ENCODE data around the gene PPP2R5E. TPM values are rescaled to one million over a fixed set of nuclear protein-coding genes. Genes with fewer than 3 reads are reported as not detected.

The PPP2R5E gene
- total RNA-seq, 2 donors from 2014 or later: 38.5 to 44.3 TPM

DNA sequence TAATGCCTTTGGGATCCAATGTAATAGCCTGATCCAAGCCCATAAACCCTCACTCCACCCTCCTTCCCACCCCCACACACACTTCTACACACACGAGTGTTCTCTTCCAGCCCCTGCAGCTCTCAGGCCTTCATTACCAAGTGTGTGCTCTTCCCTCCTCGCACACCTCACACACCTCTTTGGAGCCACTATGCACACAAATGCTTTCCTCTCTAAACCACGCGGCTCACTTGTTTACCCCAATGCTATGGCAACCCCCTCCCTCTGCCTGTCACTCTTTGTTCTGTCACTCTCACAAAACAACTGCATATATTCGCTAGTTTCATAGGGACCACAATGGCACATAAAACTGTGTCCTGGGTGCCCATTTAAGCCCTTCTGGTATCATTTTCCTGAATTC is 35.1 kb downstream of the PPP2R5E start:
- peaks cover 39% of the 10 kb centered on the region for H3K4me1 Mint-ChIP-seq
- no peak overlapping the region for H3K27ac Mint-ChIP-seq
- H3K36me3 Mint-ChIP-seq (ENCODE audit: low read depth): peaks cover 3% of the 10 kb centered on the region
- no peaks in the 10 kb centered on the region for H3K27me3 Mint-ChIP-seq
- no peak overlapping the region for H3K4me3 Mint-ChIP-seq
- no peaks in the 10 kb centered on the region for H3K9me3 ChIP-seq (ENCODE audit: control insufficient read depth, low read length, poor library complexity, severe bottlenecking)
- ATAC-seq (no peak), DNase-seq (no peak)

DNA sequence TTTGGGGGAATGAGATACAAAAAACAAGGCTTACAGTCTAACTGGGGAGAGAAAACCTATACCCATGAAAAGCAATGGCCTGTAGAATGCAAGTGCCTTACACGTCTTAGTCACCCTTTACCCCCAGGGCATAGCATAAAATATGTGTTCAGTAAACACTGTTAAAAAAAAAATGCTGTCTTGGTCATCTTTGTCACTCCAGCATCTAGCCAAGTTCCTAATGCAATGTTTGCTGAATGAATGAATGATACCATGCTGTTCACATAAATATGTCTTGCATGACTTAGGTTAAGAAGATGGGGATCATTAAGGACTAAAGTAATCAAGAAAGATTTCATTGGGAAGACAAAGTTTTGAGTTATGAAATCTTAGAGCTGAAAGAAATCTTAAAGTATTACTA is 38.5 kb downstream of the PPP2R5E start:
- ATAC-seq (no peak), DNase-seq (no peak)
- H3K27ac Mint-ChIP-seq: no peak overlapping the region
- H3K9me3 ChIP-seq (ENCODE audit: control insufficient read depth, low read length, poor library complexity, severe bottlenecking): no peaks in the 10 kb centered on the region
- no peak overlapping the region for H3K4me3 Mint-ChIP-seq
- H3K27me3 Mint-ChIP-seq: no peaks in the 10 kb centered on the region
- peaks cover 22% of the 10 kb centered on the region for H3K4me1 Mint-ChIP-seq
- peaks cover 3% of the 10 kb centered on the region for H3K36me3 Mint-ChIP-seq (ENCODE audit: low read depth)

DNA sequence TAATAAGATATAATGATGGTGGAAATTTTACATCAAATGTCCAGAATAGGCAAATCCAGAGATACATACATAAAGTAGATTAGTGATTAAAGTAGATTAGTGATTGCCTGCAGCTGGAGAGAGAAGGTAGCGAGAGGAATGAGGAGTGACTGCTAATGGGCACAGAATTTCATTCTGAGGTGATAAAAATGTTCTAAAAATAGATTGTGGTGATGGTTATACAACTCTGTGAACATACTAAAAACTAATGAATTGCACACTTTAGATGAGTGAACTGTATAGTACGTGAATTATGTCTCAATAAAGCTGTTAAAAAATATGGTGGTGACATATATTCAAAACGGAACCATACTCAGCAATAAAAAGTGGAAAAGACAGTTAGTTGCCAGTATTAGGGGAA is 41.7 kb downstream of the PPP2R5E start:
- H3K4me3 Mint-ChIP-seq: no peak overlapping the region
- H3K27ac Mint-ChIP-seq: no peak overlapping the region
- no peak for ATAC-seq
- no peaks in the 10 kb centered on the region for H3K27me3 Mint-ChIP-seq
- peaks cover 23% of the 10 kb centered on the region for H3K4me1 Mint-ChIP-seq
- H3K36me3 Mint-ChIP-seq (ENCODE audit: low read depth): peaks cover 2% of the 10 kb centered on the region
- DNase-seq: no peak
- H3K9me3 ChIP-seq (ENCODE audit: control insufficient read depth, low read length, poor library complexity, severe bottlenecking): no peaks in the 10 kb centered on the region

DNA sequence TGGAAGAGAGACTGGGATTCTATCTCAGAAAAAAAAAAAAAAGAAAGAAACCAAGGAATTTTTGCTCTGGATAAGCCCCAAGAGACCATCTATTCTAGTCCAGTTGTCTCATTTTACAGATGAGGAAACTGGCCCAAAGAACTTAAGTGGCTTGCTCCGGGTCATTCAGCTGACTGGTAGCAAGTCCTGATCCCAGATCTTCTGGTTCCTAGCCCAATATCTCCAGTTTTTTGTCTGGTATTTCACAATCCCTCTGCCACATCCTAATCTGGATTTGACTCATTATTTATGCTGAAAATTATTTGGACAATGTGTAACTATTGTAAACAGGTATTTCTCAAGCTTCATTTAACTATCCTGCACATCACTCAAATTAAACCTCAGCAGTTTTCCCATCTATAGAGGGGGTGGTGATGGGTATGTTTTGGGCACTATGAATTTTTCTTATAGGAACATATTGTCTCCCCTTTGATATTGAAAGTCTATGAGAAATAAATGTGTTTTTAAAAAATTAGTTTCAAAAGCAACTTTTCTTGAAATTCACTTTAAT is 43.4 kb downstream of the PPP2R5E start:
- H3K4me3 Mint-ChIP-seq: no peak overlapping the region
- ATAC-seq (no peak), DNase-seq (no peak)
- H3K4me1 Mint-ChIP-seq: peaks cover 18% of the 10 kb centered on the region
- H3K27ac Mint-ChIP-seq: peak overlapping the region; percentile 27
- no peaks in the 10 kb centered on the region for H3K27me3 Mint-ChIP-seq
- H3K36me3 Mint-ChIP-seq (ENCODE audit: low read depth): peaks cover 2% of the 10 kb centered on the region
- no peaks in the 10 kb centered on the region for H3K9me3 ChIP-seq (ENCODE audit: control insufficient read depth, low read length, poor library complexity, severe bottlenecking)

DNA sequence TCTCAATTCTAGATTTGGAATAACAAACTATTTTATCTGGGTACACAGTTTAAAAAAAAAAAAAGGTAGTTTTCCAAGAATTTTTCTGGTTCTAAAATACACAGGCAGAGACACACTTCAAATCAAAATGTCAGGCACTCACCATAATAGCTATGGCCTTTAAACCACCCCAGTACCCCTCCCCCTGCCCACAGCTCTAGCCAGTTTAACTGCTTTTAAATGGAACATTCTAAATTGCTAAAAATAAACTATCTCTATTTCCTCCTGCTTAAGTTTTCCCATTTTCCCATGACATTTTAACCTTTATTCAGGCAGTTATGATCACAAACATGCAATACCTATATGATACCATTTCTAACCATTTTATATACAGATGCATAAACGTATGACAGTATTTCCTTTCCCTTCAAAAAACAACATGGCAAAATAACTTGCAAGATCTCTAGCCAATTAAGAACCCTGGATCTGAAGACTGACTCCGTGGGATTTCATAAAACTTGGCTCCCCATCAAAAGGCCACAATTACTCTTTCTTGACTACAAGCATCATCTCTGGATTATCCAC is 46.3 kb downstream of the PPP2R5E start:
- H3K4me3 Mint-ChIP-seq: no peak overlapping the region
- no peaks in the 10 kb centered on the region for H3K27me3 Mint-ChIP-seq
- H3K9me3 ChIP-seq (ENCODE audit: control insufficient read depth, low read length, poor library complexity, severe bottlenecking): no peaks in the 10 kb centered on the region
- H3K27ac Mint-ChIP-seq: no peak overlapping the region
- ATAC-seq (no peak), DNase-seq (no peak)
- H3K4me1 Mint-ChIP-seq: peaks cover 16% of the 10 kb centered on the region
- peaks cover 2% of the 10 kb centered on the region for H3K36me3 Mint-ChIP-seq (ENCODE audit: low read depth)

DNA sequence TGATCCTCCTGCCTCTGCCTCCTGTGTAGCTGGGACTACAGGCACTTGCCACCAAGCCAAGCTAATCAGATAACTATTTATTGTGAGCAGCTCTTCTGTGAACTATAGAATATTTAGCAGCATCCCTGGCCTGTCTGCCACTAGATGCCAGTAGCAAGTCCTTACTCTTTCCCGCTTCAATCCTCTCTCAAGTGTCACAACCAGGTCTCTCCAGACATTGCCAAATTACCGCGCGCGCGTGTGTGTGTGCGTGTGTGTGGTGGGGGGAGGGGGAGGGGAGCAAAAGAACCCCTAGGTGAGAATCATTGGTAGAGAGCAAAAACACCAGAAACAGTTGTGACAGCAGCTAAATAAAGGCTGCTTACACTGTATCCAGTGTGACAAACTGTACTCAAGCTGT is 49.9 kb downstream of the PPP2R5E start:
- Mint-ChIP-seq H3K4me1 (peaks cover 23% of the 10 kb centered on the region), H3K4me3 (no peak overlapping the region), H3K27ac (no peak overlapping the region), H3K27me3 (no peaks in the 10 kb centered on the region), H3K36me3 (ENCODE audit: low read depth) (peaks cover 2% of the 10 kb centered on the region)
- ATAC-seq: no peak
- no peak for DNase-seq
- no peaks in the 10 kb centered on the region for H3K9me3 ChIP-seq (ENCODE audit: control insufficient read depth, low read length, poor library complexity, severe bottlenecking)

DNA sequence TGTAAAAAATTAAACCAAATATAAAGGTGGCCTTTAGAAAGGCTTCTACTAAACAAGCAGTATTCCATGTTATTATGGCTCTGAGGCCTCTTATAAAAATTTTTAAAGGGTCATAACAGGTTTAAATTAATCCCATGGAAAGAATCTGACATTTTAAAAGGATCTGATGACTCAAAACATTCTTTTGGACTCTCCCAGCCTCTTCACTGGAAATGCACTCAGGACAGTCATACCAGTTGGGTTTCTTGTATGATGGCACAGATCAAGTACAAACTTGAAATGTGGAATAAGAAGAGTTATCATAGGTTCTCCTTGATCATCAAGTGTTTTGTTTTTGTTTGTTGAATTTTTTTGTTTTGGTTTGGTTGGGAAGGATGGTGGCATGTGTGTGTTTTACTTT is 50.8 kb downstream of the PPP2R5E start:
- H3K9me3 ChIP-seq (ENCODE audit: control insufficient read depth, low read length, poor library complexity, severe bottlenecking): no peaks in the 10 kb centered on the region

DNA sequence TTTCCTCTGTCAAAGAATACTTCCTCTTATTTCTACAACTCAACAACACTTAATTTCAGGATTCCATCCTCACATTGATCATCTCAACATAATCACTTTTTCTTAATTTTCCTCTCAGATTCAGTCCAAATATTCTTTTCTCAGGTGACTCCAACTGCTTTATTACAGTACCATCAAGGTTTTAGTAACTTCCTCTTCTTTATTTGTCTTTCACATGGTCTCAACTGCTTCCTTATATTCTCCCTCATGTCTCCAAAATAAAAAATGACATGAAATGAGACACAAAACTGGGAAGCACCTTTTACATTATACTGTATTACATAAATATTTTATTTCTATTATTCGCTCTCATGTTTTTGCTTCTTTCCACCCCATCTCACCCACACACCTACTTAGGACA is 55.5 kb downstream of the PPP2R5E start:
- Mint-ChIP-seq H3K27me3 (no peaks in the 10 kb centered on the region), H3K27ac (peak overlapping the region; percentile 67), H3K4me3 (no peak overlapping the region)

More for the DNA sequence above, 50.8 kb downstream of the PPP2R5E start:
- Mint-ChIP-seq H3K27ac (no peak overlapping the region), H3K27me3 (no peaks in the 10 kb centered on the region), H3K4me1 (peaks cover 30% of the 10 kb centered on the region), H3K36me3 (ENCODE audit: low read depth) (peaks cover 2% of the 10 kb centered on the region), H3K4me3 (no peak overlapping the region)
- ATAC-seq: no peak
- DNase-seq: no peak

DNA sequence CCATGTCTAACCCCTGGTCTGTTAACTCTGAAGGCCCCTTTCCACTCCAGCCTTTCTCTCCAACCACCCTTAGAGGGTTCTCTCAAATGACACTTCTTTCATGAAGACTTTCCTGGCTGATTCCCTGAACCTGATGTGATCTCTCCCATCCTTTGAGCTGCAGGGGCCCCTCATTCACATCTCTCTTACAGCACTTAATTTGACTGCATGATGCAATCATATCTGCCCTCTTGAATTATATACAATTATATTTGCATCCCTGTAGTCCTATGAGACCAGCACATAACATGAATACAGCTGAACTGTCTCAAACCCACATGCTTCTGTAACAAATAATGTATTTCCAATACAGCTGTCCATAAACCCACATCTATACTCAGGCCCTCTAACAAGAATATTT is 56.4 kb downstream of the PPP2R5E start:
- no peaks in the 10 kb centered on the region for H3K27me3 Mint-ChIP-seq
- peak overlapping the region; percentile 67 for H3K27ac Mint-ChIP-seq
- no peaks in the 10 kb centered on the region for H3K36me3 Mint-ChIP-seq (ENCODE audit: low read depth)

More for the DNA sequence above, 55.5 kb downstream of the PPP2R5E start:
- Mint-ChIP-seq H3K4me1 (peaks cover 48% of the 10 kb centered on the region), H3K36me3 (ENCODE audit: low read depth) (no peaks in the 10 kb centered on the region)
- no peak for DNase-seq
- H3K9me3 ChIP-seq (ENCODE audit: control insufficient read depth, low read length, poor library complexity, severe bottlenecking): no peaks in the 10 kb centered on the region
- no peak for ATAC-seq

DNA sequence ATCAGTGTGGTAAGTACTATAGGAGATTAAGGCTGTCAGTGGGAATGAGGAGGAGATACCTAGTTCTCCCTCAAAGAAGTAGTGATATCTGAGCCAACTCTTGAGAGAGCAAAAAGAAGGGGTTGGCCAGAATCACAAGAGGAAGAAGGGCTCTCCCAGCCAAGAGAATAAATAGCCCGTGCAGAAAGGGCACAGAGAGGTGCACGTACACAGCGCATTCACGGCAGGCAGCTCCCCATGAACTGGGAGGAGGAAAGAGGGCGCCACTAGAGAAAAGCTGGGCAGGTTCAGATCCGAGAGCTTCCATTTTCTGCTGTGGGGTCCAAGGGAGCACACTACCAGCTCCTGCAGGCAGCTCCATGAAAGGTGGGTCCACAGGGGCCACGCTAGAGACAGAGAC is 59.9 kb downstream of the PPP2R5E start:
- peaks cover 47% of the 10 kb centered on the region for H3K4me1 Mint-ChIP-seq
- H3K27ac Mint-ChIP-seq: peak overlapping the region; percentile 85
- DNase-seq: no peak
- H3K27me3 Mint-ChIP-seq: no peaks in the 10 kb centered on the region
- no peaks in the 10 kb centered on the region for H3K36me3 Mint-ChIP-seq (ENCODE audit: low read depth)
- H3K9me3 ChIP-seq (ENCODE audit: control insufficient read depth, low read length, poor library complexity, severe bottlenecking): no peaks in the 10 kb centered on the region
- no peak overlapping the region for H3K4me3 Mint-ChIP-seq
- no peak for ATAC-seq

More for the DNA sequence above, 56.4 kb downstream of the PPP2R5E start:
- Mint-ChIP-seq H3K4me1 (peaks cover 43% of the 10 kb centered on the region), H3K4me3 (no peak overlapping the region)
- DNase-seq (no peak), ATAC-seq (no peak)
- H3K9me3 ChIP-seq (ENCODE audit: control insufficient read depth, low read length, poor library complexity, severe bottlenecking): no peaks in the 10 kb centered on the region

DNA sequence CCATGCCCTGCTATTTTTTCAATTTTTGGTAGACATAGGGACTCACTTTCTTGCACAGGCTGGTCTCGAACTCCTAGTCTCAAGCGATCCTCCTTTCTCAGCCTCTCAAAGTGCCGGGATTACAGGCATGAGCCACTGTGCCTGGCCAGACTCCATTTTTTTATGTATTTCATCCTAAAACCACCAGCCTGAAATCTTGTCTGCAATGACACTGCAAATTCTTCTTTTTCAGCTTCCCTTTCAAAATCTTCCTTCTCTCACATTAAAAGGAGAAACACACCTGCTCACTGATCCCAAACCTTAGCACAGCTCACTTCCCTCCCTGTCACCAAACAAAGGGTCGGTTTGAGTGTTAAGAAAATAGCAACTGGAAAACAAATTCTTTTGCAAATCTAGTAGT is 62.6 kb downstream of the PPP2R5E start:
- Mint-ChIP-seq H3K4me3 (peak overlapping the region; percentile 25), H3K4me1 (peaks cover 42% of the 10 kb centered on the region), H3K36me3 (ENCODE audit: low read depth) (no peaks in the 10 kb centered on the region), H3K27me3 (no peaks in the 10 kb centered on the region), H3K27ac (peak overlapping the region; percentile 37)
- no peak for DNase-seq
- no peaks in the 10 kb centered on the region for H3K9me3 ChIP-seq (ENCODE audit: control insufficient read depth, low read length, poor library complexity, severe bottlenecking)
- ATAC-seq: no peak

DNA sequence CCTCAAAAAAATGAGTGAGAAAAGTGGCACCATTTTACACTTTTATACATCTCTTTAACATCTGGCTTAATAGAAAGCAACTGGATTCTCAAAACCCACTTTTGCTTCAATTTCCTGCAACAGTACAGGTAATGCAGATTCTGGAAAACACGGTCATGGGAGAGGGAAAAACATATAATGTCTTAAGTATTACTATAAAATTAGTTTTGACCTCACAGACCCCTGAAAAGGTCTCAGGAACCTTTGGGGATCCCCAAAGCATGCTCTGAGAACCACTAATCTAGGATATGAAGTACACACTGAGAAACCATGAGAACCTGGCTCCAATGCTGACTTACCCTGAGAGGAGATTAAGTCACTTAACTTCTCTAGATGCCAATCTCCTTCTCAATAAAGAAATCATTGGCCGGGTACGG is 64.7 kb downstream of the PPP2R5E start:
- ATAC-seq (peak; percentile 44), DNase-seq (no peak)
- Mint-ChIP-seq H3K27me3 (no peaks in the 10 kb centered on the region), H3K36me3 (ENCODE audit: low read depth) (no peaks in the 10 kb centered on the region), H3K4me3 (peak overlapping the region; percentile 59), H3K27ac (peak overlapping the region; percentile 62), H3K4me1 (peaks cover 39% of the 10 kb centered on the region)
- no peaks in the 10 kb centered on the region for H3K9me3 ChIP-seq (ENCODE audit: control insufficient read depth, low read length, poor library complexity, severe bottlenecking)

DNA sequence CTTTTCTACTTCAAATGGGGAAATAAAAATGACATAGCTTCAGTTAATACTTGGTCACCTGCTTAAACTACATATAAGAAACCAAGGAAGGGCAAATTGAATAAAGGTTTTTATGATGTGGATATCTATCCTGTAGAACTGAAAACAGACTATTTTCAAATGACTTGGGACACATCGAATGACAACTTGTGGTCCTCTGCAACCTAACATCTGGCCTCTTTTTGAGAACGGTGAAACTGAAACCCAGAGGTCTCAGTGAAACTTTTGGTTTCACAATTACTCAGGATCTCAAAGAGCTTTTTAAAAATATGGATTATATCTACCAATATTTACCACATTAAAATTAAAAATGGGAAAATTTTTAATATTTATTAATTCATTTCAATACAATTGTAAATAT is 65.2 kb downstream of the PPP2R5E start:
- Mint-ChIP-seq H3K4me1 (peaks cover 34% of the 10 kb centered on the region), H3K27ac (peak overlapping the region; percentile 62), H3K4me3 (peak overlapping the region; percentile 59), H3K36me3 (ENCODE audit: low read depth) (no peaks in the 10 kb centered on the region), H3K27me3 (no peaks in the 10 kb centered on the region)
- DNase-seq (no peak), ATAC-seq (peak; percentile 66)
- no peaks in the 10 kb centered on the region for H3K9me3 ChIP-seq (ENCODE audit: control insufficient read depth, low read length, poor library complexity, severe bottlenecking)

DNA sequence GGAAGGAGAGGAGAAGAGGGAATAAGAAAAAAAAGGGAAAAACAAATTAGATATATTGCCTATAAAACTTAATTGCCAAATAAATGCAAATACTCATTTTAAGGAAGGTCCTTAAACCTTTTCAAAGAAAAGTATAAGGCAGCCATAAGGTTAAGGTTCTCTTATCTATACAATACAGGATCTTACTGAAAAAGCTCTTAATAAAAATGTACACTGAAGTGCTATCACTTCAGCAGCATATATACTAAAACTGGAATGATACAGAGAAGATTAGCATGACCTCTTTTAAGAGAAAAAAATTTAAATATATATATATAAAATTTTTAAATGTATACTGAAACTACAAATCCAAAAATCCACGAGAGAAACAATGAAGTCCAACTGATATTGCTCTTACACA is 65.6 kb downstream of the PPP2R5E start:
- Mint-ChIP-seq H3K4me3 (peak overlapping the region; percentile 79), H3K36me3 (ENCODE audit: low read depth) (no peaks in the 10 kb centered on the region), H3K4me1 (peaks cover 34% of the 10 kb centered on the region), H3K27me3 (no peaks in the 10 kb centered on the region), H3K27ac (peak overlapping the region; percentile 62)
- ATAC-seq: no peak
- no peaks in the 10 kb centered on the region for H3K9me3 ChIP-seq (ENCODE audit: control insufficient read depth, low read length, poor library complexity, severe bottlenecking)
- DNase-seq: no peak
